Muscle of leg (tissue), 11 donors: ENCODE measurements around the gene GPRC5B. TPM values are rescaled to one million over a fixed set of nuclear protein-coding genes. Genes with fewer than 3 reads are reported as not detected.
A peak's percentile ranks its signal among the peaks of the same experiment; 100 is the strongest.

ENCODE experiments used
- DNase-seq: peaks from one replicate; pipeline ENCODE4 v3.0.0; 2013
- H3K27ac ChIP-seq: one replicate; pipeline ENCODE4 v1.5.1; 2013; ENCODE audit warnings: mild to moderate bottlenecking, low read length, control low read depth
- H3K27me3 ChIP-seq: one replicate; pipeline ENCODE4 v1.6.1; 2013; ENCODE audit warnings: low read length; ENCODE audit not compliant: control insufficient read depth, insufficient read depth
- H3K36me3 ChIP-seq: one replicate; pipeline ENCODE4 v1.6.1; 2013; ENCODE audit warnings: low read length; ENCODE audit not compliant: control insufficient read depth, insufficient read depth
- H3K4me1 ChIP-seq: one replicate; pipeline ENCODE4 v1.6.1; 2013; ENCODE audit warnings: low read length; ENCODE audit not compliant: control insufficient read depth, insufficient read depth
- H3K4me3 ChIP-seq: one replicate; pipeline ENCODE4 v1.5.1; 2013; ENCODE audit warnings: low read length, control low read depth
- H3K9me3 ChIP-seq: replicated peaks from 2 replicates; pipeline ENCODE4 v1.6.1; 2013; ENCODE audit warnings: low read depth, low read length; ENCODE audit not compliant: control insufficient read depth
- WGBS: methylation state at CpG from one replicate; pipeline ENCODE4 v1.1.5; 2013; ENCODE audit warnings: missing lambda C conversion rate; ENCODE audit not compliant: insufficient coverage; 5-methylcytosine and 5-hydroxymethylcytosine counted together
- polyA plus RNA-seq, 8 donors: library from polyadenylated mRNA; unstranded; fragments of 120-200 nt; gene quantifications; one replicate each; pipeline versions ENCODE4 v1.2.1 to v1.2.3, GENCODE V29; 2013; ENCODE audit warnings: inconsistent platforms in 1 of 8, low replicate concordance in 1 of 8; ENCODE audit not compliant: insufficient read length in 8 of 8, insufficient read depth in 1 of 8
- total RNA-seq: library from RNA; stranded (reverse); fragments of 120-200 nt; gene quantifications from one replicate; pipeline ENCODE4 v1.2.4, GENCODE V29; 2013

Gene GPRC5B
- total and polyA plus RNA-seq, 9 donors, result 39.9 to 92.0 (median 78.8) TPM

DNA sequence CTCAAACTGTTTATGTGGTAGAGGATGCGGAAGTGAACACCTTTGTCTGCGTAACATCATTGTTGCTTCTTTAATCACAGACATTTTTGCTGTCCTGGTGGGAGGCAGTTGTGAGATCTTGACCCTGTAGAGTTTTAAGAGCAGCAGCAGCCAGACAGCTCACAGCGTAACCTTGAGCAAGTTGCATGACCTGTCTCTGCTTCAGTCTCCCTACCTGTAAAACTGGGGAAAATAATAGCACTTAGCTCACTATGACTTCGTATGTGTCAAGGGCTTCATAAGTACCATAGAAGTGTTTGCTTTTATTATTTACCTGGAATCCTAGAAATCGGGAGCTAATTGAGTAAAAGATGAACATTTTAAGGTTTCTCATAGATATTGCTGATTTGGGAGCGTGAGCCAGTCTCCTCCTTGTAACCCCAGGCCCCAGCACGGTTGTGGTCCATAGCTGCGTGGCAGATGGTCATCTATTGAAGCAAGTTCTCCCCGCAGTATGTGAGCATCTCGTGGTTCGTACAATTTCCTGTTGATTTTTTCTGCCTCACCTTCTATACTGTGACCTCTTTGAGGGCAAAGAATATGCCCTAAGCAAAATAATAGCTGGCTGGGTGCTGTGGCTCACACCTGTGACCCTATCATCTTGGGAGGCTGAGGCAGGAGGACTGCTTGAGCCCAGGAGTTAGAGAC lies 34.4 kb downstream of the GPRC5B start:
- 95% methylated on average over 6 of the region's 11 CpGs for WGBS
- DNase-seq, result no peak
- H3K4me3 ChIP-seq, result no peak overlapping the region

DNA sequence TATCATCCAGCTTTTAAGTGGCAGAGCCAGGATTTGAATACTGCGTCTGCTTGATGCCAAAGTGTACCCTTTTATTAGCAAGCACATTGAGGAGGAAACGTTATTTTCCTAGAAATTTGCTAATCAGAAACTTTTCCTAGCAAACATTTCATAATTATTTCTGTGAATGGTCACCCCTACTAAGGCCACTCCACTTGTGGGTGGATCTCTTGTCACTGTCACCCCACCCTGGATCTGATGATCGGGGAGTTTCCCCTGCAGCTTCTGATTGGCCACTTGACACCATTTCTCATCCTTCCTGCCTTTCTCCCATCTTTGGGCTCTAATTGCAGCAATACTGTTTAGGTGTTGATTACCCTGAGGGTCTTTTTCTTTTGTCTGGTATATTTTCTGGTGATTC lies 35.9 kb downstream of the GPRC5B start:
- no peaks in the 10 kb centered on the region for H3K36me3 ChIP-seq
- H3K27me3 ChIP-seq, result no peaks in the 10 kb centered on the region
- peaks cover 8% of the 10 kb centered on the region for H3K4me1 ChIP-seq
- H3K4me3 ChIP-seq, result no peak overlapping the region
- no peak for DNase-seq
- no peaks in the 10 kb centered on the region for H3K9me3 ChIP-seq
- WGBS, result no CpG with 5 or more reads among the region's 3 CpGs
- no peak overlapping the region for H3K27ac ChIP-seq

More for the DNA sequence above, 34.4 kb downstream of the GPRC5B start:
- H3K4me1 ChIP-seq, result peaks cover 9% of the 10 kb centered on the region
- no peaks in the 10 kb centered on the region for H3K27me3 ChIP-seq
- no peaks in the 10 kb centered on the region for H3K36me3 ChIP-seq
- H3K9me3 ChIP-seq, result no peaks in the 10 kb centered on the region
- no peak overlapping the region for H3K27ac ChIP-seq

DNA sequence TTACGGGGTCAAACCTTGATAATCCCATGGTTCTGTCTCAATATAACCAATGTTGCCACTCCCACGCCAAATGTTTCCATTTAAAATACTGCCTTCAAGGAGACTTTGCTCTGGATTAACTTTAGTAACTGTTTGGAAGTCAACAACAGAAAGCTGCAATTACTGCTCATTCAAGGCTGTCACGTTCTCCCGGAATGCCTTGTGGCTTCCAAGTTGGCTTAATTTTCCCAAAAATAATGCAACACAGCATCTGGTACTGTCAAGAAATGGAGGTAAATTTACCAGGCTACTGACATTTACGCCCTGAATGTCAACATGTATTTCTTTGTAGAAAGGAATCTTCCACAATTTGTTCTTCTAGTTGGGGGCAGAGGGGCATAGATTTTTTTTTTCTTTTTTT lies 38.2 kb downstream of the GPRC5B start:
- WGBS, result 82% methylated on average over 2 of the region's 5 CpGs

DNA sequence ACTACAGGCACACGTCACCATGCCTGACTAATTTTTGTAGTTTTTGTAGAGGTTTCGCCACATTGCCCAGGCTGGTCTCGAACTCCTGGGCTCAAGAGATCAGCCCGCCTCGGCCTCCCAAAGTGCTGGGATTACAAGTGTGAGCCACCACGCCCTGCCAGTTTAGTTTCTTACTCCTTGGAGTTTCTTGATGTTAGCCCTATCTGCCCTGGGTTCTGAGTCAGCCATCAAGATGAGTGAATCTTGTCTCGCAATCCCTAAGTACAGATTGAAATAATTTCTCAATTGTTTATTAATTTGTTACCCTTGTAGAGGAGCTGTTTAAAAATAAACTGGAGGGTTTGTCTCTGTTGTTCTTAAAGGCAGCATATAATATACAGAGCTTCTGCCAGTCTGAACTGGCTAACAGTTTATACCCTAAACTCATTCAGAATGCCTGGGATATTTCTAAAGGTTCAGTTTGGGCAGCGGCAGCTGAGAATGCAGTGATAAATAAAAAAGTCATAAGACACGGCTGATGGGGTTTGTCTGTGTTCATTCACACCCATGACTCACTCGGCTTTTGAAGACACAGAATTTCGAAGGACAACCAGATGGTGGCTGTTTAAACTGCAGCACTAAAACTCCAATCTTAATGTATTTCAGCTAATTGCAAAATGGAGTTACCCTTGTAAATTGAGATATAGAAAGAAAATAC lies 39.6 kb downstream of the GPRC5B start:
- peak; percentile 65 for DNase-seq
- 81% methylated on average over 7 of the region's 11 CpGs for WGBS
- H3K9me3 ChIP-seq, result no peaks in the 10 kb centered on the region
- peak overlapping the region; percentile 68 for H3K27ac ChIP-seq
- no peaks in the 10 kb centered on the region for H3K36me3 ChIP-seq
- H3K4me3 ChIP-seq, result no peak overlapping the region
- H3K4me1 ChIP-seq, result peaks cover 12% of the 10 kb centered on the region
- no peaks in the 10 kb centered on the region for H3K27me3 ChIP-seq

More for the DNA sequence above, 38.2 kb downstream of the GPRC5B start:
- H3K9me3 ChIP-seq, result no peaks in the 10 kb centered on the region
- H3K36me3 ChIP-seq, result no peaks in the 10 kb centered on the region
- DNase-seq, result no peak
- no peak overlapping the region for H3K4me3 ChIP-seq
- no peak overlapping the region for H3K27ac ChIP-seq
- H3K4me1 ChIP-seq, result peaks cover 5% of the 10 kb centered on the region
- H3K27me3 ChIP-seq, result no peaks in the 10 kb centered on the region

DNA sequence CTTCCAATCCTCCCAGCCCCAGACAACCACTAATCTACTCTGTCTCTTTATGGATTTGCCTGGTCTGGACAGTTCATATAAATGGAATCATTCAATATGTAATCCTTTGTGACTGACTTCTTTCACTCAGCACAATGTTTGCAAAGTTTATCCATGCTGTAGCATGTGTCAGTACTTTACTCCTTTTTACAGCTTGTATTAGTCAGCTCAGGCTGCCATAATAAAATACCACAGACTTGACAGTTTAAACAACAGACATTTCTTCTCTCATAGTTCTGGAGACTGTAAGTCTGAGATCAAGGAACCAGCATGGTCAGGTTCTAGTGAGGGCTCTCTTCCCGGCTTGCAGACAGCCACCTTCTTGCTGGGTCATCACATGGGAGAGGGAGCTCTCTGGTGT lies 41.3 kb downstream of the GPRC5B start:
- Histone ChIP-seq H3K27ac (no peak overlapping the region), H3K4me1 (peaks cover 13% of the 10 kb centered on the region)

DNA sequence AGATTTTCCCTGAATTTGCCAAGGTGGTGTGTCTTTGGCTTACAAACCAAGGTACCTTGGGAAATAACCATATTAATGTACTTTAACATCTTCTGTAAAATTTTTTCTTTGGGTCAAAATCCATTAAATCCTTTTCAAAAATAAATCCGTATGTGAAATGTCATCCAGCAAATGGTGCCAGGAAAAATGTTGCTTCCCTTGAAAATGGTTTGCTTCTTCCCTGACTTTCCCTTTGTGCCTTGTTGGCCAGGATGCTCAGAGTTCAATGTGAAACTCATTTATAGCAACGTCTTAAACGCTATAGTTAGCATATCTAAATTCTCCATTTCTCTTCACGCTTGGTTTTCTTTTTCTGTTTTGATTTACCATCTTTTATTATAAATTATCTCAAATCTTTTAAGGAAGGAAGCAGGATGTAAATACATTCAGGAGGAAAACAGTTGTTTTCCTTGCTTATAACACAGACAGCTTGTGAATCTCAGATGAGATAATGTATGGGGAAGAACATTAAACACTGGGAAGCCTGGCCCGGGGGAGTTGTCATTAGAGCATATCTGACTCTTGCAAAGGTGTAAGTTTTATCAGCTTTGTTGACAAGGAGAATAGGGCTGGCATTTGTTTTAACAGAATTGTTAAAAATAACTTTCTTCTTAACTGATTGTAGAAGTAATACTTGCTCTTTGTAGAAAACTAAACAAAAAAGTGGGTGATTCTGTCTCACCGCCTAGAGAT lies 42.1 kb downstream of the GPRC5B start:
- peak overlapping the region; percentile 21 for H3K27ac ChIP-seq
- H3K36me3 ChIP-seq, result no peaks in the 10 kb centered on the region
- peak; percentile 79 for DNase-seq
- H3K4me3 ChIP-seq, result no peak overlapping the region
- peaks cover 21% of the 10 kb centered on the region for H3K4me1 ChIP-seq
- no peaks in the 10 kb centered on the region for H3K9me3 ChIP-seq
- H3K27me3 ChIP-seq, result no peaks in the 10 kb centered on the region
- WGBS, result 14% methylated on average over 1 of the region's 6 CpGs

More for the DNA sequence above, 41.3 kb downstream of the GPRC5B start:
- Histone ChIP-seq H3K4me3 (no peak overlapping the region), H3K27me3 (no peaks in the 10 kb centered on the region), H3K9me3 (no peaks in the 10 kb centered on the region), H3K36me3 (no peaks in the 10 kb centered on the region)
- WGBS, result no CpG with 5 or more reads among the region's 1 CpG
- DNase-seq, result no peak

DNA sequence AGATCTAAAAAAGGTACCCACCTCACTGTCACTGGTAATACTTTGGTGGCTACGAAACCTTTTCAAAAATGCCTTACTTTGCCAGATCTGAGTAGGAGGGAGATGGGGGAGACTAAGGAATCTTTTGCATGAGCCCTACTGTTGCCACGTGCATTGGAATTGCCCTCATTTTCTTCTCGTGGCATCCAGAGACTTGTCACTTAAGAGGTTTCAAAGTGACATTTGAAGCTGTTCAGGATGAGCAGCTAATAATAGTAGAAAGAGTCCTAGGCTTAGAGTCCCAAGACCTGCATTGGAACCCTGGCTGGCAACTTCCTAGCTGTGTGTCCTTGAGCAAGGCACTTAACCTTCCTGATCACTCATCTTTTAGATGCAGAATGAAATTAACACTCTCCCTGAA lies 43.5 kb downstream of the GPRC5B start:
- Histone ChIP-seq H3K4me3 (no peak overlapping the region), H3K9me3 (no peaks in the 10 kb centered on the region), H3K36me3 (no peaks in the 10 kb centered on the region), H3K27me3 (no peaks in the 10 kb centered on the region), H3K4me1 (peaks cover 31% of the 10 kb centered on the region), H3K27ac (peak overlapping the region; percentile 80)
- 34% methylated on average over 2 of the region's 3 CpGs for WGBS
- peak; percentile 48 for DNase-seq

DNA sequence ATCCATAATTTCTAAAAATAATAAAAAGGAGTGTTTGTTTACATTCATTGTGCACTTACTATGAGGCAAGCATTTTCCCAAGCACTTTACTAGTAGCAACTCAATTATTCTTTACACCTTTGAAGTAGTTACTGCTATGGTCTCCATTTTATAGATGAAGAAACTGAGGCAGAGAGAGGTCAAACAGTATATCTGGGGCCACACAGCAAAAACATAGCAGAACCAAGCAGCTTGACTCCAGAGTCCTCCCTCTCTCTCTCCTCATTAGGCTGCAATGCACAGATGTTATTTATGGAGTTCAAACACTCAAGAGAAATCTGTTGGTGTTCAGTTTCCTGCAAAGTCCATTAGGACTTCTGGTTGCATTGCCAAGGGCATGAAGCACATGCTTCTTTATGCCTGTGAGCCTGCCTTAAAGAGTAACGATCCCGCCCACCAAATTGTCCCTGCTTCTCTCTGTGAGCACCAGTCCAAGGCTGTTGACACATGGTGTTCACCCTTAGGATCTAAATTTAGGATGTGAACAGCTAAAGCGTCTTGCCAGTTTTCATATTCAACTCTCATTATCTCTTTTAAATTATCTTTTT lies 44.0 kb downstream of the GPRC5B start:
- Histone ChIP-seq H3K27me3 (no peaks in the 10 kb centered on the region), H3K27ac (peak overlapping the region; percentile 80), H3K9me3 (no peaks in the 10 kb centered on the region), H3K4me3 (no peak overlapping the region), H3K36me3 (no peaks in the 10 kb centered on the region), H3K4me1 (peaks cover 31% of the 10 kb centered on the region)
- DNase-seq, result peak; percentile 88
- no CpG with 5 or more reads among the region's 3 CpGs for WGBS

DNA sequence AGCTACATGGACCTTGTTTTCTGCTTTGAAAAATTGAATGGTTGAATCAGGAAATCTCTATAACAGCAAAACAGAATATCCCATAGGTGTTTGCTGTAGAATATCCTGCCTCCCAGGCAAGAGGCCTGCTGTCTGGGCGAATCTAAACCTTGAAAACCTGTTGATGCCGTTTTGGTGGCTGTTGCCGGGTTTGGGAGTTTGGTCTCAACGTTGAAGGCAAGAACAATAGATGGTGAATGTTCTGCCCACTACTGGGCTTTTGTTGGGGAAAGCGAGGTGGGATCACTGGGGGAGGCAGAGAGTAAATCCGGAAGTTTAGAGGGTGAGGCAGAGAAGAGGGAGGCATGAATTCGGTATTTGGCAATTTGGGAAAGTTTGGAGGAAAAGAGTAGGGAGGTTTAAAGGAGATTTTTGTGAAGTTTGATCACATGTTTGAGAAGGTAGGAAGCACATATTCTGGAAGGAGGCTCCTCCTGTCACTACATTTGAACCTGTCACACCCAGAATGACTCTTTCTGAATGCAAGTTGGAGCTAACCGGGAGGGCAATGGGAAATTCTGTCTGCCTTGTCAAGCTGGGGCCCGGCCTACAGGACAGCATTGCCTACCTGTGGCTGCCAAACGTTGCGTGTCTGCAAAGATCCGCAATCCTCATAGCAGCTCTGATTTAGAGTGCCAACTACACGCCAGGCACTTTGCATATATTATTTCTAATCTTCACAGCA lies 46.5 kb downstream of the GPRC5B start:
- Histone ChIP-seq H3K4me3 (no peak overlapping the region), H3K27ac (peak overlapping the region; percentile 57), H3K36me3 (no peaks in the 10 kb centered on the region), H3K9me3 (no peaks in the 10 kb centered on the region), H3K4me1 (peaks cover 26% of the 10 kb centered on the region), H3K27me3 (no peaks in the 10 kb centered on the region)
- DNase-seq, result no peak
- WGBS, result 69% methylated on average over 10 of the region's 13 CpGs
